Kidney (tissue), 14 donors: ENCODE measurements around the gene TEPSIN. TPM values are rescaled to one million over a fixed set of nuclear protein-coding genes. Genes with fewer than 3 reads are reported as not detected.

Experiments used
- DNase-seq, 5 donors: peaks; one replicate each; pipeline ENCODE4 v3.0.0-alpha.2; 2013 to 2020
- FAIRE-seq: peaks from 2 replicates; lab custom pipeline; 2012; peaks lifted over from hg19 to GRCh38; lab: Jason Lieb, UNC
- H3K27ac ChIP-seq, 2 donors: one replicate each; pipeline ENCODE4 v1.7.0; 2013; ENCODE audit warnings: low read depth in 2 of 2, low read length in 2 of 2, inconsistent platforms in 1 of 2
- H3K27me3 ChIP-seq: one replicate; pipeline ENCODE4 v1.7.1; 2013; ENCODE audit warnings: low read length, inconsistent platforms; ENCODE audit not compliant: control insufficient read depth, insufficient read depth
- H3K36me3 ChIP-seq, 3 donors: one replicate each; pipeline versions ENCODE4 v1.7.0 to v1.7.1; 2013; ENCODE audit warnings: low read length in 3 of 3, control low read depth in 1 of 3, inconsistent platforms in 1 of 3; ENCODE audit not compliant: insufficient read depth in 3 of 3, control insufficient read depth in 2 of 3
- H3K4me1 ChIP-seq, 3 donors: one replicate each; pipeline versions ENCODE4 v1.7.0 to v1.7.1; 2013; ENCODE audit warnings: low read length in 3 of 3, inconsistent platforms in 1 of 3, low read depth in 1 of 3; ENCODE audit not compliant: control insufficient read depth in 2 of 3, insufficient read depth in 2 of 3
- H3K4me3 ChIP-seq, 3 donors: one replicate each; pipeline versions ENCODE4 v1.7.0 to v1.8.1; 2013; ENCODE audit warnings: low read length in 3 of 3, control low read depth in 1 of 3, inconsistent platforms in 1 of 3
- H3K9ac ChIP-seq, 3 donors: one replicate each; pipeline versions ENCODE4 v1.7.0 to v1.7.1; 2013; ENCODE audit warnings: low read length in 3 of 3, control low read depth in 1 of 3, inconsistent platforms in 1 of 3
- H3K9me3 ChIP-seq, 3 donors: one replicate each; pipeline versions ENCODE4 v1.7.0 to v1.7.1; 2013; ENCODE audit warnings: low read length in 3 of 3, control low read depth in 1 of 3, inconsistent platforms in 1 of 3; ENCODE audit not compliant: control insufficient read depth in 2 of 3, insufficient read depth in 1 of 3
- intact Hi-C: fragments of 100-400 bp; cut with DNase I; formaldehyde crosslinking; loops from one replicate; pipeline ENCODE4 v1.11.1; 2022
- polyA plus RNA-seq: library from polyadenylated mRNA; stranded (reverse); fragments of 350-450 nt; fragmentation: Illumina TruSeq; extraction: RNeasy Lipid Tissue Mini Kit (QIAGEN cat#74804); gene quantifications from one replicate; pipeline ENCODE4 v1.2.3, GENCODE V29; 2014; ENCODE audit warnings: low read depth, low replicate concordance; ENCODE audit not compliant: insufficient read depth
- total RNA-seq: library from RNA; stranded (reverse); fragmentation: NEBNext Ultra II Directional; extraction: Animal tissue kit (Norgen Biotek cat#: 25700); gene quantifications from one replicate; pipeline ENCODE4 v1.2.1, GENCODE V29; 2021
- TF ChIP-seq, protein P1 (sequence below): IDR thresholded peaks from 3 replicates; pipeline ENCODE4 v1.5.1; 2012; ENCODE audit warnings: mild to moderate bottlenecking, moderate library complexity, borderline replicate concordance; ENCODE audit not compliant: insufficient read depth; ENCODE audit errors: extremely low read depth
- donor health status: control.
- donor health status: control.
- donor health status: control.
- donor health status: control.
- donor health status: control.
- donor health status: DM: yes; HTN: yes; CAD: no.
- donor health status: Normal renal cell carcinoma (clear cell type).

The TEPSIN gene
- total and polyA plus RNA-seq, 2 donors from 2014 or later, result 13.9 to 42.8 TPM

DNA sequence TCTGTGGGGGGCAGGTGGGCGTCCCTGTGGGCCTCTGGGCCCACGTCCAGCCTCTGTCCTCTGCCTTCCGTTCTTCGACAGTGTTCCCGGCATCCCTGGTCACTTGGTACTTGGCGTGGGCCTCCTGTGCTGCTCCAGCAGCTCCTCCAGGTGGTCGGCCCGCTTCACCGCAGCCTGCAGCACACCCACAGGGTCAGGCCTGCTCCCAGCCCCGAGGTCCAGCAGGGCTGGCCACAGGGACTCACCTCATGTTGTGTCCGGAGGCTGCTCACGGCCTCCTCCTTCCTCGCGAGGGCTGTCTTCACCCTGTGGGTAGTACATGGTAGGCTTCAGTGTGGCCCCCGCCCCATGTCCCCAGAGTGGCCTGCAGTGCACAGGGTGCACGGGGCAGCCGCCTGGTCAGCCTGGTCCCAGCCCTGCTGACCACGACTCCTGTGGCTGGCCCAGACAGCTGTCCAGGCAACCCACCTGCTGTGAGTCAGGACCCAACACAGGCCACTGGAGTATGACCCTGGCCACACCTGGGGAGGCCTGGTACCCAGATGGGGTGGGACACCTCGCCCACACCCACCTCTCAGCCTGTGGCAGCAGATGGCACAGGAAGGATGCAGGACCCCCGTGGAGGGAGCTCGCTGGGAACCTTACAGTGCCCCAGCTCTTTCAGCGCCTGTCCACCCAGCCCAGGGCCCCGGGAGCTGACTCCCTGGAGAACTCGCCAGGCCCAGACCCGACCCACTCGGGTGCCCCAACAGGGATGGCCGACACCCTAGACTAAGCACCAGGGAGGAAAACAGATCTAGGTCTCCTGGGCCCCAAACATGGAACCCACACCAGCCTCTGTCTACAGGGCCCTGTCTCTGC is 49.0 kb downstream of the TEPSIN start:
- Histone ChIP-seq H3K27me3 (no peaks in the 10 kb centered on the region), H3K27ac (no peak overlapping the region), H3K4me3 (no peak overlapping the region), H3K9me3 (no peaks in the 10 kb centered on the region), H3K9ac (no peak overlapping the region), H3K36me3 (no peaks in the 10 kb centered on the region), H3K4me1 (no peaks in the 10 kb centered on the region)
- TF ChIP-seq, protein P1, sequence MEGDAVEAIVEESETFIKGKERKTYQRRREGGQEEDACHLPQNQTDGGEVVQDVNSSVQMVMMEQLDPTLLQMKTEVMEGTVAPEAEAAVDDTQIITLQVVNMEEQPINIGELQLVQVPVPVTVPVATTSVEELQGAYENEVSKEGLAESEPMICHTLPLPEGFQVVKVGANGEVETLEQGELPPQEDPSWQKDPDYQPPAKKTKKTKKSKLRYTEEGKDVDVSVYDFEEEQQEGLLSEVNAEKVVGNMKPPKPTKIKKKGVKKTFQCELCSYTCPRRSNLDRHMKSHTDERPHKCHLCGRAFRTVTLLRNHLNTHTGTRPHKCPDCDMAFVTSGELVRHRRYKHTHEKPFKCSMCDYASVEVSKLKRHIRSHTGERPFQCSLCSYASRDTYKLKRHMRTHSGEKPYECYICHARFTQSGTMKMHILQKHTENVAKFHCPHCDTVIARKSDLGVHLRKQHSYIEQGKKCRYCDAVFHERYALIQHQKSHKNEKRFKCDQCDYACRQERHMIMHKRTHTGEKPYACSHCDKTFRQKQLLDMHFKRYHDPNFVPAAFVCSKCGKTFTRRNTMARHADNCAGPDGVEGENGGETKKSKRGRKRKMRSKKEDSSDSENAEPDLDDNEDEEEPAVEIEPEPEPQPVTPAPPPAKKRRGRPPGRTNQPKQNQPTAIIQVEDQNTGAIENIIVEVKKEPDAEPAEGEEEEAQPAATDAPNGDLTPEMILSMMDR, result peak; percentile 9
- DNase-seq (no peak), FAIRE-seq (no peak)
- intact Hi-C loops, result no loop called here

DNA sequence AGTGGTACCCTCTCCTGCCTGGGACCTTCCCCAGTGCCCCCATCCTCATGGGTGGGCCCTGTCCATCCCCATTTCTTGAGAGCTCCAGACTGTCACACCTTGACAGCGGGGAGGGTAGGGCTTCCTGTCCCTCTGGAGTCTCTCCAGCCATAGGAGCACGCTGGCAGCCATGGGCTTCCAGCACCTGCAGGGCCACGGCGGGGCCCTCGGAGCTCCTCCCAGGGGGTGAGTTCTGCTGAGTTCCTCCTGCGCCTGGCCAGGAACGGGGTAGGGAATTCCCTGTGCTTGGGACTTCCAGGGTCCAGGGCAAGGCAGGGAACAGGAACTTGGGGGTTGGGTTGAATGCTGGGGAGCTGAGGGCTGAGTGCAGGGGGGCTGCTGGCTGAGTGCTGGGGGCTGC is 49.8 kb downstream of the TEPSIN start:
- H3K9ac ChIP-seq, result no peak overlapping the region
- DNase-seq (no peak), FAIRE-seq (no peak)
- TF ChIP-seq, protein P1, result no peak
- H3K4me1 ChIP-seq, result no peaks in the 10 kb centered on the region
- no peaks in the 10 kb centered on the region for H3K27me3 ChIP-seq
- no peaks in the 10 kb centered on the region for H3K36me3 ChIP-seq
- no peak overlapping the region for H3K4me3 ChIP-seq
- intact Hi-C loops, result no loop called here
- no peaks in the 10 kb centered on the region for H3K9me3 ChIP-seq
- H3K27ac ChIP-seq, result no peak overlapping the region

DNA sequence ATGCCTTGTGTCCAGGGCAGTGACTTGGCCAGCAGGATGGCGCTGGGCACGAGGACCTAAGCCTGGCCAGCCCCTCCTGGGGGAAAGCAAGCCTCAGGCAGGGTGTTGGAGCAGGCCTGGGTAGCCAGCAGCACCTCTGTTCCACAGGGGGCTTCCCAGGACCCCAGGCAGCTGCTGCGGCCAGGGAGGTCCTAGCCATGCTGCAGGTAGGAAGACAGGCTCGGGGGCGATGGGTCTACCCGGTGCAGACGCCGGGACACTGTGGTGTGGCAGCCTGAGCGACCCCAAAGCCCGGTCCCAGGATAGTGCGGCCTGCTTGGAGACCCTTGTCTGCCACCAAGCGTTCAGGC is 50.4 kb downstream of the TEPSIN start:
- H3K4me1 ChIP-seq, result no peaks in the 10 kb centered on the region
- no peak overlapping the region for H3K9ac ChIP-seq
- no peak overlapping the region for H3K27ac ChIP-seq
- DNase-seq (no peak), FAIRE-seq (no peak)
- H3K4me3 ChIP-seq, result no peak overlapping the region
- TF ChIP-seq, protein P1, result no peak
- H3K9me3 ChIP-seq, result no peaks in the 10 kb centered on the region
- H3K27me3 ChIP-seq, result no peaks in the 10 kb centered on the region
- no peaks in the 10 kb centered on the region for H3K36me3 ChIP-seq
- intact Hi-C loops, result no loop called here
